ENCODE measurements around the gene CPZ.
"Not testable (repeated sequence)": the region's sequence is repeated elsewhere in the genome, so short reads cannot be mapped to it uniquely, and the experiment has no call there.

DNA sequence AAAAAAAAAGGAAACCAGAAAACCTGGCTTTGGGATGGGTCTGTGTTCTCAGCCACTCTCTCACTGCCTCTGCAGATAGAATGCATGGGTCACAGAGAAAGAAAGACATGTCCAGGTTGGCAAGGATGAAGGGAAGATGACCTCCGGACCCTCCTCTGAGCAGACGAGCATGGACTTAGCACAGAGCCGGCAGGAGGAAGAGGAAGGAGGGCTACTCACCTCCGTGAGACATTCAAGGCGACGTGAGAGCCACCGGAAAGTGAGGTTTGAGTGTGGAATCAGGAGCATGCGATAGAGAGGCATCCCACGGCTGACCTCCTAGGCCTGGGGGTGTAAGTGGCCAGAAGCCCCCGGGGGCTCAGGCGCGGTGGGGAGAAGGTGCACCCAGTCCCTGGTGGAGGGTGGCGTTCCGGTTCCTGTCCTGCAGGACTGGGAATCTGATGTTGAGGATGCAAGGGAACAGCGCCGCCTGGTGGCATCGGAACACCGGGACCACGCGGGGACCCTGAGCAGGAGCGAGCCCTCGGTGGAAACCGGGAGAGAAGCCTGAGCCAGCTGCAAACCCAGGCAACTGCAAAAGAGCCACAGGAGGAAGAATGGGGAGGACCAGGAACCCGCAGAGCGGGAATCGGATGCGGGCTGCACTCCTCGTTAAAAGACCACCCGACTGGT, 32.2 kb downstream of the CPZ start:
- not testable (repeated sequence) for TF ChIP-seq EZH2 (IDR thresholded peaks at IDR 0.05; ENCODE audit: insufficient read depth, poor library complexity, severe bottlenecking); EZH2phosphoT487 (IDR thresholded peaks at IDR 0.05; ENCODE audit: insufficient read depth, low read depth)
